Caco-2 (cell line): ENCODE measurements around the gene FARP1. TPM values are rescaled to one million over a fixed set of nuclear protein-coding genes. Genes with fewer than 3 reads are reported as not detected.

Experiments
- BruUV-seq: library from RNA; stranded (reverse); fragments of 400-500 nt; replicated peaks from 2 replicates; lab custom pipeline; 2021; lab: Mats Ljungman, UMichigan
- CTCF ChIA-PET: fragments of 300-600 bp; sonication (Branson Sonifier 250); formaldehyde crosslinking; loops from one replicate; lab custom pipeline; 2022; ENCODE audit warnings: antibody characterized with exemption; lab: Charles Lee
- POLR2A ChIA-PET: fragments of 300-600 bp; sonication (Branson Sonifier 250); formaldehyde crosslinking; loops from one replicate; lab custom pipeline; 2022; ENCODE audit warnings: antibody characterized with exemption; lab: Charles Lee
- DNase-seq, 2 experiments: peaks; one replicate each; pipeline versions ENCODE4 v3.0.0 to v3.0.0-alpha.2; 2020 to 2022
- H3K27me3 ChIP-seq: replicated peaks from 2 replicates; pipeline ENCODE4 v1.6.0; 2011; ENCODE audit warnings: low read length; ENCODE audit not compliant: control insufficient read depth, insufficient read depth
- H3K36me3 ChIP-seq: 2 replicates; pipeline ENCODE4 v1.5.1; 2011; ENCODE audit warnings: low read length; ENCODE audit not compliant: control insufficient read depth, insufficient read depth
- H3K4me1 ChIP-seq: fragments of 250-450 bp; sonication (Bioruptor Pico); 2 replicates; pipeline ENCODE4 v1.5.1; 2020; ENCODE audit warnings: mild to moderate bottlenecking
- H3K4me3 ChIP-seq: 2 replicates; pipeline ENCODE4 v1.5.1; 2011; ENCODE audit warnings: low read depth, mild to moderate bottlenecking, control low read depth, low read length
- H3K9me3 ChIP-seq: fragments of 250-450 bp; sonication (Bioruptor Pico); 2 replicates; pipeline ENCODE4 v1.5.1; 2020; ENCODE audit warnings: mild to moderate bottlenecking, moderate library complexity
- H3K27ac Mint-ChIP-seq: one replicate; pipeline ENCODE4 v1.8.0; 2022; ENCODE audit warnings: mixed read lengths; ENCODE audit not compliant: unreplicated experiment
- H3K27me3 Mint-ChIP-seq: one replicate; pipeline ENCODE4 v1.8.0; 2022; ENCODE audit warnings: mixed read lengths; ENCODE audit not compliant: insufficient read depth, unreplicated experiment
- H3K36me3 Mint-ChIP-seq: one replicate; pipeline ENCODE4 v1.8.0; 2022; ENCODE audit warnings: mild to moderate bottlenecking, mixed read lengths; ENCODE audit not compliant: insufficient read depth, unreplicated experiment
- H3K4me1 Mint-ChIP-seq: one replicate; pipeline ENCODE4 v1.8.0; 2022; ENCODE audit warnings: low read depth, mixed read lengths; ENCODE audit not compliant: unreplicated experiment
- H3K4me3 Mint-ChIP-seq: one replicate; pipeline ENCODE4 v1.8.0; 2022; ENCODE audit warnings: mild to moderate bottlenecking, moderate library complexity, mixed read lengths; ENCODE audit not compliant: unreplicated experiment
- H3K9me3 Mint-ChIP-seq: one replicate; pipeline ENCODE4 v1.8.0; 2022; ENCODE audit warnings: mixed read lengths; ENCODE audit not compliant: unreplicated experiment
- intact Hi-C: fragments of 100-400 bp; cut with micrococcal nuclease; formaldehyde crosslinking; loops from one replicate; pipeline ENCODE4 v1.10.0; 2022; ENCODE audit not compliant: unreplicated experiment
- total RNA-seq: library from RNA; stranded (reverse); gene quantifications from 2 replicates; pipeline ENCODE4 v1.2.3, GENCODE V29; 2022
- TF ChIP-seq, protein P1 (sequence below), 2 experiments: fragments of 200-600 bp in 1 of 2; IDR thresholded peaks; 1 replicate in 1 of 2; 2 replicates in 1 of 2; pipeline versions ENCODE4 v1.5.1 to v1.8.0; 2011 to 2022; ENCODE audit warnings: antibody characterized with exemption in 1 of 2, control low read depth in 1 of 2, inconsistent platforms in 1 of 2, low read depth in 1 of 2, low read length in 1 of 2, mild to moderate bottlenecking in 1 of 2, moderate library complexity in 1 of 2; ENCODE audit not compliant: insufficient read depth in 1 of 2, severe bottlenecking in 1 of 2, unreplicated experiment in 1 of 2

The FARP1 gene
- total RNA-seq, 1 experiment from 2014 or later = 189 TPM

DNA sequence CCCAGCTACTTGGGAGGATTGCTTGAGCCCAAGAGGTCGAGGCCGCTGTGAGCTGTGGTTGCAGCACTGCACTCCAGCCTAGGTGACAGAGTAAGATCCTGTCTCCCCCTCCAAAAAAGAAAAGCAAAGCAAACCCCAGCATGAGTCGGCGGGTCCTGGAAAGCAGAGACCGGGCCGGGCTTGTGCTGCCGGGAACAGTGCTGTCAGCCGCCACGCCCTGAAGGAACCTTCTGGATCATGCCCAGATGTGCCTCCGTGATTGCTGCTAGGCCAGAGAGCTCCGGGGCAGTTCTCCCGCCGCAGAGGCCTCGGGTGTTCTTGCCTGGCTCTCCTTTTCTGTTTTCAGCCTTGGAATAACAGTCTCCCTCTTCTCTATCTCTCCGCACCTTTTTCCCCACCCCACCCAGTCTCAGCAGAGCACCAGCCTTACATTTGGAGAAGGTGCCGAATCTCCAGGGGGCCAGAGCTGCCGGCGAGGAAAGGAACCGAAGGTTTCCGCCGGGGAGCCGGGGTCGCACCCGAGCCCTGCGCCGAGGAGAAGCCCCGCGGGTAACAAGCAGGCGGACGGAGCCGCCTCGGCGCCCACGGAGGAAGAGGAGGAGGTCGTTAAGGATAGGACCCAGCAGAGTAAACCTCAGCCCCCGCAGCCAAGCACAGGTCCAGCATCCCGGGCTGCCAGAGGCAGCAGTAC, 252.1 kb downstream of the FARP1 start:
- POLR2A ChIA-PET = no interaction called here
- Histone ChIP-seq H3K36me3 (peaks cover 2% of the 10 kb centered on the region; the same call in 1 of the 2 replicates), H3K27me3 (no peaks in the 10 kb centered on the region), H3K9me3 (no peaks in the 10 kb centered on the region), H3K4me3 (no peak overlapping the region), H3K4me1 (no peaks in the 10 kb centered on the region; the same call in 1 of the 2 replicates)
- no peak for DNase-seq
- intact Hi-C loops = loop anchor here (10.0 kb wide), 1 partner anchor 330 kb away; no protein-coding TSS in a partner anchor
- Mint-ChIP-seq H3K4me1 (no peaks in the 10 kb centered on the region), H3K36me3 (peaks cover 59% of the 10 kb centered on the region), H3K27me3 (no peaks in the 10 kb centered on the region), H3K9me3 (no peaks in the 10 kb centered on the region), H3K4me3 (no peak overlapping the region), H3K27ac (no peak overlapping the region)
- TF ChIP-seq, protein P1, sequence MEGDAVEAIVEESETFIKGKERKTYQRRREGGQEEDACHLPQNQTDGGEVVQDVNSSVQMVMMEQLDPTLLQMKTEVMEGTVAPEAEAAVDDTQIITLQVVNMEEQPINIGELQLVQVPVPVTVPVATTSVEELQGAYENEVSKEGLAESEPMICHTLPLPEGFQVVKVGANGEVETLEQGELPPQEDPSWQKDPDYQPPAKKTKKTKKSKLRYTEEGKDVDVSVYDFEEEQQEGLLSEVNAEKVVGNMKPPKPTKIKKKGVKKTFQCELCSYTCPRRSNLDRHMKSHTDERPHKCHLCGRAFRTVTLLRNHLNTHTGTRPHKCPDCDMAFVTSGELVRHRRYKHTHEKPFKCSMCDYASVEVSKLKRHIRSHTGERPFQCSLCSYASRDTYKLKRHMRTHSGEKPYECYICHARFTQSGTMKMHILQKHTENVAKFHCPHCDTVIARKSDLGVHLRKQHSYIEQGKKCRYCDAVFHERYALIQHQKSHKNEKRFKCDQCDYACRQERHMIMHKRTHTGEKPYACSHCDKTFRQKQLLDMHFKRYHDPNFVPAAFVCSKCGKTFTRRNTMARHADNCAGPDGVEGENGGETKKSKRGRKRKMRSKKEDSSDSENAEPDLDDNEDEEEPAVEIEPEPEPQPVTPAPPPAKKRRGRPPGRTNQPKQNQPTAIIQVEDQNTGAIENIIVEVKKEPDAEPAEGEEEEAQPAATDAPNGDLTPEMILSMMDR (IDR thresholded peaks at IDR 0.05; ENCODE audit: insufficient read depth in 1 of 2, low read depth in 1 of 2, low read length in 1 of 2, severe bottlenecking in 1 of 2, unreplicated experiment in 1 of 2) = no peak
- BruUV-seq = no TSS peak
- CTCF ChIA-PET = no interaction called here

DNA sequence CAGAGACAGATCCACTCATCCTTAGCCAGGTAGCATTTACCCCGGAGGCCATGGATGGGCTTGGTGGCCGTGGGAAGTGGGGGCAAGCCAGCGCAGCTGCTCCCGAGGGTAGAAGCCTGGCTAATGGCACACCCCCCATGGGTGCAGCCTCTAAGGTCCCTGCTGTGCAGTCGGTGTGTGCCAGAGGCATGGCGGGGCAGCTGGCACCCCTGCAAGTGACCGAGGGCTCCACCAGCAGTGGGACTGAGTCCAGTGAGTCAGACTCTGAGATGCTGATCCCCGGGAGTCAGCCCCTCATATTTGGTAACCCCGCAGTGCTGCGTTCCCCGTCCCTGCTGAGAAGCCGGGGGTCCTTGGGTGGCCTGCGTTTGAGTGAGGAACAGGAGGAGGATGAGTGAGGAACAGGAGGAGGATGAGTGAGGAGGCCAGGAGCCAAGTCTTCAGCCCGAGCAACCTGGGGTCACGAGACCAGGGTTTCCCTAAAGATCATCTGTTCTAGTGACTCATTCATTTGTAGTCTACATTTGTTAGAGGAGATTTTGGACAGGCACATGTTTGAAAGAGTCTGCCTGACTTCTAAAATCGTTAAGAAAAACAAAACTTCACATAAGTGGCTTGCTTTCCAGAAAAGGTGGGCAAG, 253.3 kb downstream of the FARP1 start:
- Histone ChIP-seq H3K9me3 (no peaks in the 10 kb centered on the region), H3K4me1 (peaks cover 8% of the 10 kb centered on the region), H3K36me3 (no peaks in the 10 kb centered on the region; the same call in 1 of the 2 replicates), H3K4me3 (no peak overlapping the region), H3K27me3 (no peaks in the 10 kb centered on the region)
- no TSS peak for BruUV-seq
- H3K4me1 Mint-ChIP-seq = no peaks in the 10 kb centered on the region
- no peaks in the 10 kb centered on the region for H3K9me3 Mint-ChIP-seq
- no peak for DNase-seq
- H3K27ac Mint-ChIP-seq = no peak overlapping the region
- ChIA-PET CTCF (interaction anchor here (0.6 kb wide), 1 partner anchor 196 kb away, joined by 3 read pairs; no protein-coding TSS in a partner anchor), POLR2A (no interaction called here)
- no peaks in the 10 kb centered on the region for H3K27me3 Mint-ChIP-seq
- TF ChIP-seq, protein P1 (IDR thresholded peaks at IDR 0.05; ENCODE audit: insufficient read depth in 1 of 2, low read depth in 1 of 2, low read length in 1 of 2, severe bottlenecking in 1 of 2, unreplicated experiment in 1 of 2) = no peak
- intact Hi-C loops = loop anchor here (10.0 kb wide), 1 partner anchor 331 kb away; no protein-coding TSS in a partner anchor
- peaks cover 50% of the 10 kb centered on the region for H3K36me3 Mint-ChIP-seq
- H3K4me3 Mint-ChIP-seq = no peak overlapping the region

DNA sequence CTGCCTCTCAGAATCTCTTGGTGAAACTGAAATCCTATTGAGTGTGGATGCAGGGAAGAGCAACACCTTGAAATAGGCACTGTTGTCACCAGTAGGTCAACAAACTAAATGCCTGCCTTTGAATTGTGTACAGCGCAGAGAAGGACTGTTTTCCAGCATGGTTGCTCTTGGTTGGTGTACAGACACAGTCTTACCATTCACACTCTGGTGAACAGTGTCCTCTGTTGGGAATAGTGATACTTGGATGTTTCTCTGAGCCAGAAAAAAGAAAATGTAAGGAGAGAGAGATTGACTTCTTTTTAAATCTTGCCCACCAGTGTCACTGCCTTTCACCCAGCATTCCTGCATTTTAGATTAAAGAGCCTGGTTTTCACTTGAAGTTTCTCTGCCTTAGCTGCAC, 254.3 kb downstream of the FARP1 start:
- H3K36me3 Mint-ChIP-seq = peaks cover 46% of the 10 kb centered on the region
- intact Hi-C loops = loop anchor here (1.0 to 10.0 kb wide), 2 partner anchors 254 to 332 kb away; partner anchors contain the start of gene FARP1
- DNase-seq = no peak
- H3K4me1 Mint-ChIP-seq = no peaks in the 10 kb centered on the region
- no peaks in the 10 kb centered on the region; the same call in 1 of the 2 replicates for H3K36me3 ChIP-seq
- CTCF ChIA-PET = no interaction called here
- H3K4me1 ChIP-seq = peaks cover 8% of the 10 kb centered on the region
- POLR2A ChIA-PET = no interaction called here
- H3K27ac Mint-ChIP-seq = no peak overlapping the region
- H3K4me3 Mint-ChIP-seq = no peak overlapping the region
- H3K27me3 Mint-ChIP-seq = no peaks in the 10 kb centered on the region
- no peaks in the 10 kb centered on the region for H3K9me3 Mint-ChIP-seq
- BruUV-seq = no TSS peak
- no peaks in the 10 kb centered on the region for H3K27me3 ChIP-seq
- no peak overlapping the region for H3K4me3 ChIP-seq
- TF ChIP-seq, protein P1 (IDR thresholded peaks at IDR 0.05; ENCODE audit: insufficient read depth in 1 of 2, low read depth in 1 of 2, low read length in 1 of 2, severe bottlenecking in 1 of 2, unreplicated experiment in 1 of 2) = peak in 1 of 2 experiments; percentile 47
- H3K9me3 ChIP-seq = no peaks in the 10 kb centered on the region
